Nephron (organoid): Measurements from ENCODE around the gene GJB5.

Experiments
- H3K27ac Mint-ChIP-seq, 3 experiments: 2 replicates each; pipeline ENCODE4 v1.8.0; 2020; ENCODE audit warnings: mixed read lengths in 3 of 3, mild to moderate bottlenecking in 2 of 3, moderate library complexity in 1 of 3
- H3K27me3 Mint-ChIP-seq: 2 replicates; pipeline ENCODE4 v1.8.0; 2021; ENCODE audit warnings: low read depth, mild to moderate bottlenecking, moderate library complexity, mixed read lengths
- H3K36me3 Mint-ChIP-seq: 2 replicates; pipeline ENCODE4 v1.8.0; 2020; ENCODE audit warnings: low read depth, mixed read lengths
- H3K4me1 Mint-ChIP-seq: 2 replicates; pipeline ENCODE4 v1.8.0; 2020; ENCODE audit warnings: mixed read lengths
- H3K4me3 Mint-ChIP-seq, 3 experiments: 2 replicates each; pipeline ENCODE4 v1.8.0; 2020; ENCODE audit warnings: mild to moderate bottlenecking in 3 of 3, mixed read lengths in 3 of 3, moderate library complexity in 2 of 3
- H3K9me3 Mint-ChIP-seq: 2 replicates; pipeline ENCODE4 v1.8.0; 2020; ENCODE audit warnings: mixed read lengths
- CTCF ChIP-seq, 3 experiments: fragments of 200-600 bp; sonication (generic); IDR thresholded peaks; one replicate each; pipeline ENCODE4 v1.5.0; 2021; ENCODE audit warnings: antibody characterized with exemption in 3 of 3; ENCODE audit not compliant: unreplicated experiment in 3 of 3

Gene GJB5

DNA sequence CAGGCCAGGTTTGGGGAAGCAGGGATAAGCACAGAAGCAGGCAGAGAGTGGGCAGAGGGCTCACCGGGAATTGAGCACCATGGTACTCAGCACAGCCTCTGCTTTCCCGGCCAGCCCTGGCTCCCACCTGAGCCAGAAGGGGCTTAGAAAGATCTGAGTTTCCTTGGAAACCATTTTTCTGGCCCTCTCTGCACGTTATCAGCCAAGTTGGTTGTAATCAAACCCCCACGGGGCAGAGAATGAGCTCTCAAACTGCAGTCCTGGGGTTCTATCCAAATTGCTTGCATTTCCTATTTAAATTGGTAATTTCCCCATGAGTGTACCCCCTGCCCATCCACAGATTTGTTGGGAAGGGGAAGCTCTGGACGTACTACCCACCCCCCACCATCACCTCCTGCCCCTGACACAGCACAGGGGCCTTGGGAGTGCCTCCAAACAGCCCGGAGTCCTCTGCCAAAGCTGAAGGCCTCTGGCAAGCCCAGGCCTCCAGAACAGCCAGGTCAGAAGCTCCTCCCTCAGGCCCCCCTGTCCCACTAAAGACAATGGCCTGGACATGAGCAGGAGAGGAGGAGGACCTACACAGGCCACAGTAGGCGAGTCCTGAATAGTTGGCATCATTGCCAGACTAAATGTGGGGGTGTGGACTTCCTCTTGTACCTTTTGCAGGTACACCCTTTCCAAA lies 42.7 kb upstream of the GJB5 start:
- no peak for TF ChIP-seq CTCF (IDR thresholded peaks at IDR 0.05; ENCODE audit: unreplicated experiment in 3 of 3)
- Mint-ChIP-seq H3K36me3 (no peaks in the 10 kb centered on the region), H3K4me1 (peaks cover 6% of the 10 kb centered on the region)

DNA sequence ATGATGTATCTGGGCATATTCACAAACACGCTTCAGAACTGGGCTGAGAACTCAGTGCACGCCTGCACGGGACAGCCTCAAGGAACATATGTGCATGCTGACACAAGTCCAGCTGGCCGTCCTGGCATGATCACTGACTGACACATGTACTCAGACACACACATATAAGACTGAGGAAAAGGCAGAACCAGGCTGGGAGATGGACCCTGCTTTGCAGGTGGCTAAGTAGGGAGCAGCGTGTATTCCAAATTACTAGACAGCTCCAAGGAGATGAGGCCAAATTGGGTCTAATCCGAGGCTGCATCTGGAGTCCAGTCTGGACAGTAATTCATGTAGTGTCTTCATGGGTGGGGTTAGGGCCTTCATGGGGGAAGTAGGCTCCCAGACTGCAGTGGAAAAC lies 41.4 kb upstream of the GJB5 start:
- Mint-ChIP-seq H3K27me3 (peaks cover 26% of the 10 kb centered on the region), H3K36me3 (no peaks in the 10 kb centered on the region)

More for the DNA sequence above, 42.7 kb upstream of the GJB5 start:
- H3K27ac Mint-ChIP-seq, result no peak overlapping the region
- H3K4me3 Mint-ChIP-seq, result no peak overlapping the region
- peaks cover 23% of the 10 kb centered on the region for H3K27me3 Mint-ChIP-seq
- H3K9me3 Mint-ChIP-seq, result no peaks in the 10 kb centered on the region

DNA sequence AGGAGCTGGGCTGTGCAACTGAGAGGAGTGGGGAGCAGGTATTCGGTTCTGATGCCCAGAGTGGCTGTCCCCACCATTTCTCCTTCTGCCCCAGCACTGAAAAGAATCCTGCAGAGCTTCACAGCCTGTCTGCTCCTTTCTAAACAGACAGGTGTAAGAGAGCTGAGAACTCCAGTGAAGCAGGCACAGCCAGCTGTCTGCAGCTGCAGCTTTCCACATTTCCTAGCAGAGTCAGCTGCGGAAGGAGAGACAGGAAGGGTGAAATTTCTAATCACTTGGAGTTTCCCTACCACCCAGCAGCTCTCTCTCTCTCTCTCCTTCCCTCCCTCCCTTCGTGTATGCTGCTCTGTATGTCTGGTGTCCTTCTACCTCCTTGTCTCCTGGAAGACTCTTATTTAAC lies 40.5 kb upstream of the GJB5 start:
- no peaks in the 10 kb centered on the region for H3K36me3 Mint-ChIP-seq
- TF ChIP-seq CTCF (IDR thresholded peaks at IDR 0.05; ENCODE audit: unreplicated experiment in 3 of 3), result no peak
- no peak overlapping the region for H3K27ac Mint-ChIP-seq

More for the DNA sequence above, 41.4 kb upstream of the GJB5 start:
- Mint-ChIP-seq H3K4me3 (no peak overlapping the region), H3K27ac (no peak overlapping the region), H3K9me3 (peaks cover 2% of the 10 kb centered on the region), H3K4me1 (peaks cover 6% of the 10 kb centered on the region)
- no peak for TF ChIP-seq CTCF (IDR thresholded peaks at IDR 0.05; ENCODE audit: unreplicated experiment in 3 of 3)

DNA sequence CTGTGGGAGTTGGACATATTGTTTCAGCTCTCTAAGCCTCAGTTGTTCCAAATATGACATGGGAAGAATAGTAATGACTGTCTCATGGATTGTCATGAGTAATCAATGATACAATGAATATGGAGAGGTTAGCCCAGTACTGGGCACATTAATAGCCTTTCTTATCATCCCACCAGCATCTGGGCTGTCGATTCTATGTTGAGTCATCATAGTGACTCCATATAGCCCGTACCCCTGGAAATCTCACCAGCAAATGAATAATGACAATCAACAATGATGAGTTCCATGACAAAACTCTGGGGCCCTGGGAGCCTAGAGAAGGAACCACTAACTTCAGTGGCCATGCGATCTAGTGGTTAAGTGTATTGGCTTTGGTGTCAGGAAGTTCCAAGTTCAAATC lies 39.7 kb upstream of the GJB5 start:
- Mint-ChIP-seq H3K27me3 (peaks cover 37% of the 10 kb centered on the region), H3K4me3 (no peak overlapping the region), H3K27ac (no peak overlapping the region), H3K4me1 (peaks cover 6% of the 10 kb centered on the region), H3K36me3 (no peaks in the 10 kb centered on the region), H3K9me3 (peaks cover 2% of the 10 kb centered on the region)
- TF ChIP-seq CTCF (IDR thresholded peaks at IDR 0.05; ENCODE audit: unreplicated experiment in 3 of 3), result no peak

More for the DNA sequence above, 40.5 kb upstream of the GJB5 start:
- Mint-ChIP-seq H3K4me3 (no peak overlapping the region), H3K9me3 (peaks cover 2% of the 10 kb centered on the region), H3K4me1 (peaks cover 6% of the 10 kb centered on the region), H3K27me3 (peaks cover 30% of the 10 kb centered on the region)

DNA sequence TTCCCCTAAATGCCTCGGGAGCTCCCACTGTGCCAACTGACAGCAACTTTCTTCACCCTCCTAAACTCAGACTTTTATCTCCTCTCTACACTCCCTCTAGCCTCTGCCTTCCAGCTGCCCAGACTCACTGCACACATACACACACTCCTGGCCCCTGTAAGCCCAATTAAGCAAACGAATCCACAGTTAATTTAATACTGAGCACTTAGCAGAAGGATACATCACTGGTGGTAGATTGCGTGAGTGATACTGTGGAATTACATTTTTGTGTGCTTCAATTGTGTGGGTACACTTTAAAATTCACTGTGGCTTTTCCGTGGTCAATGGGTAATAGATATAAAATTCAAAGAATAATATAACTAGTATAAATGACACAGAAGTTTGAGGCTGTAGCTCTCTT lies 33.6 kb upstream of the GJB5 start:
- H3K4me3 Mint-ChIP-seq, result no peak overlapping the region
- H3K27ac Mint-ChIP-seq, result no peak overlapping the region
- H3K36me3 Mint-ChIP-seq, result no peaks in the 10 kb centered on the region

More for the DNA sequence above, 33.6 kb upstream of the GJB5 start:
- H3K9me3 Mint-ChIP-seq, result peaks cover 2% of the 10 kb centered on the region
- no peak for TF ChIP-seq CTCF (IDR thresholded peaks at IDR 0.05; ENCODE audit: unreplicated experiment in 3 of 3)
- no peaks in the 10 kb centered on the region for H3K4me1 Mint-ChIP-seq
- H3K27me3 Mint-ChIP-seq, result peaks cover 60% of the 10 kb centered on the region
